ENCODE measurements around the gene CREG1.

DNA sequence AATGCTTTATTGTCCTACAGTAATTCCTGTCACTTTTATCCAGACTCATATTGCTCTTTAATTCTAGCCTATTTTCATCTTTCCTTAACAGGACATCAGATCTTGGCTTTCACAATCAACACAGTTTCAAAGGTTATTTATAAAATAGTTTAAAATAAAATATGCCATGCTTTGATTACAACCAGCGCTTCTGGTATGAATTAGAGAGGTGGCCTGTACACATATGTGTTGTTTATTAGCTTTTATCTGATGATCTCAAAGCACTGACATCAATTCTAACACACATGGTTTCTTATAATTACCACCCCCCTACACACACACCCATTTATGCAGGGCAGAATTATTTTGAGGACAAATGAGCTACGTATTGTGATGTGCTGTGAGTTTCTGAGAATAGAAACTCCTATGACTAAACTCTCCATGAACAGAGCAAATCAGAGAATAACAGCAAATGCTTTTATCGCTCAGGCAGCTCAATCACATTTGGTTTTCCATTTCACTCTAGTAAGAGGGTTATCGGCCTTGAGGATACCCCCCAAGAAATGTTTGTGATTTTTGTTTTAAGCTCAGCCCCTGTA, 53.2 kb downstream of the CREG1 start:
- TF ChIP-seq POLR2A (IDR thresholded peaks at IDR 0.05; ENCODE audit: low read depth, low read length) (no peak), POLR2AphosphoS5 (IDR thresholded peaks at IDR 0.05; ENCODE audit: low read depth, low read length) (no peak)

Data from GM12891 (cell line).